GM18511 (cell line): ENCODE measurements around the gene ADCY5.

Experiments used
- ATAC-seq: cut with Tn5 transposase; IDR thresholded peaks from one replicate; pipeline ENCODE4 v1.9.1; 2021; ENCODE audit warnings: mild to moderate bottlenecking, moderate library complexity; ENCODE audit not compliant: unreplicated experiment

ADCY5 gene

GRCh38 chr3:123411340-123412040 is 37.4 kb downstream of the ADCY5 start:
- no peak for ATAC-seq

GRCh38 chr3:123410149-123410515 is 38.8 kb downstream of the ADCY5 start:
- no peak for ATAC-seq

GRCh38 chr3:123409443-123410148 is 39.3 kb downstream of the ADCY5 start:
- ATAC-seq: no peak

GRCh38 chr3:123406598-123406997 is 42.3 kb downstream of the ADCY5 start:
- ATAC-seq: no peak

GRCh38 chr3:123405936-123406510 is 42.9 kb downstream of the ADCY5 start:
- no peak for ATAC-seq

- no peak for ATAC-seq
Observed at GRCh38 chr3:123405021-123405420, 43.9 kb downstream of the ADCY5 start.

- ATAC-seq: no peak
Observed at GRCh38 chr3:123404391-123404790, 44.5 kb downstream of the ADCY5 start.

- no peak for ATAC-seq
Observed at GRCh38 chr3:123401836-123402530, 46.9 kb downstream of the ADCY5 start.

GRCh38 chr3:123400169-123400568 is 48.7 kb downstream of the ADCY5 start:
- no peak for ATAC-seq

- no peak for ATAC-seq
Observed at GRCh38 chr3:123399653-123400052, 49.2 kb downstream of the ADCY5 start.

GRCh38 chr3:123397921-123398785 is 50.7 kb downstream of the ADCY5 start:
- no peak for ATAC-seq

- ATAC-seq: no peak
Observed at GRCh38 chr3:123397050-123397590, 51.8 kb downstream of the ADCY5 start.

- no peak for ATAC-seq
Observed at GRCh38 chr3:123396171-123397049, 52.5 kb downstream of the ADCY5 start.

GRCh38 chr3:123395235-123395634 is 53.7 kb downstream of the ADCY5 start:
- no peak for ATAC-seq

- no peak for ATAC-seq
Observed at GRCh38 chr3:123394391-123395020, 54.4 kb downstream of the ADCY5 start.

- no peak for ATAC-seq
Observed at GRCh38 chr3:123392871-123393620, 55.8 kb downstream of the ADCY5 start.

- no peak for ATAC-seq
Observed at GRCh38 chr3:123392368-123392767, 56.5 kb downstream of the ADCY5 start.

- ATAC-seq: no peak
Observed at GRCh38 chr3:123390865-123391600, 57.9 kb downstream of the ADCY5 start.
